Astrocyte of the spinal cord (primary cell): ENCODE measurements around the gene MLLT10.

Source experiments
- DNase-seq: peaks from one replicate; pipeline ENCODE4 v3.0.0; 2011; ENCODE audit warnings: low read depth, low spot score
- H3K4me3 ChIP-seq: 2 replicates; pipeline ENCODE4 v1.5.1; 2011; ENCODE audit warnings: low read depth, mild to moderate bottlenecking, low read length, moderate library complexity
- CTCF ChIP-seq: IDR thresholded peaks from 2 replicates; pipeline ENCODE4 v1.5.1; 2012; ENCODE audit warnings: low read depth, mild to moderate bottlenecking, low read length, inconsistent platforms
- in situ Hi-C: cut with HindIII; loops from 2 replicates; pipeline ENCODE4 v1.10.0; 2017; ENCODE audit warnings: low sequenced_read_pairs

MLLT10 gene

GRCh38 chr10:21519941-21520436 is 14.0 kb upstream of the MLLT10 start:
- TF ChIP-seq CTCF = no peak
- peak overlapping the region; percentile 40 for H3K4me3 ChIP-seq
- peak; percentile 86 for DNase-seq
- in situ Hi-C loops = no loop called here

- in situ Hi-C loops = no loop called here
- no peak for TF ChIP-seq CTCF
- H3K4me3 ChIP-seq = no peak overlapping the region
- peak; percentile 33 for DNase-seq
Measured at GRCh38 chr10:21520509-21520908, 13.5 kb upstream of the MLLT10 start.

GRCh38 chr10:21520949-21521348 is 13.1 kb upstream of the MLLT10 start:
- in situ Hi-C loops = no loop called here
- no peak for TF ChIP-seq CTCF
- no peak overlapping the region for H3K4me3 ChIP-seq
- DNase-seq = no peak

- in situ Hi-C loops = no loop called here
- TF ChIP-seq CTCF = no peak
- peak; percentile 32 for DNase-seq
- no peak overlapping the region for H3K4me3 ChIP-seq
Measured at GRCh38 chr10:21521751-21522533, 12.1 kb upstream of the MLLT10 start.

- TF ChIP-seq CTCF = no peak
- peak; percentile 20 for DNase-seq
- no peak overlapping the region for H3K4me3 ChIP-seq
- in situ Hi-C loops = no loop called here
Measured at GRCh38 chr10:21522631-21523406, 11.2 kb upstream of the MLLT10 start.

GRCh38 chr10:21523557-21524008 is 10.4 kb upstream of the MLLT10 start:
- TF ChIP-seq CTCF = no peak
- in situ Hi-C loops = no loop called here
- peak; percentile 50 for DNase-seq
- H3K4me3 ChIP-seq = no peak overlapping the region
